Measurements from ENCODE around the gene NHS. TPM values are rescaled to one million over a fixed set of nuclear protein-coding genes. Genes with fewer than 3 reads are reported as not detected.

Gene NHS
- total RNA-seq, 1 donor from 2014 or later, result 8.3 TPM

- no peak overlapping the region for H3K4me3 Mint-ChIP-seq
- H3K36me3 Mint-ChIP-seq, result no peaks in the 10 kb centered on the region
Measured at GRCh38 chrX:17744896-17745523, 370.0 kb downstream of the NHS start.

GRCh38 chrX:17747692-17748091 is 372.7 kb downstream of the NHS start:
- TF ChIP-seq CTCF (IDR thresholded peaks at IDR 0.05; ENCODE audit: unreplicated experiment), result no peak
- Mint-ChIP-seq H3K27ac (no peak overlapping the region), H3K27me3 (ENCODE audit: low read depth) (no peaks in the 10 kb centered on the region), H3K9me3 (peaks cover 3% of the 10 kb centered on the region), H3K4me3 (no peak overlapping the region), H3K4me1 (peaks cover 2% of the 10 kb centered on the region), H3K36me3 (no peaks in the 10 kb centered on the region)
- no peak for DNase-seq (ENCODE audit: low spot score in 2 of 2, unreplicated experiment in 2 of 2)

More at GRCh38 chrX:17744896-17745523, 370.0 kb downstream of the NHS start:
- Mint-ChIP-seq H3K27ac (no peak overlapping the region), H3K27me3 (ENCODE audit: low read depth) (no peaks in the 10 kb centered on the region), H3K9me3 (no peaks in the 10 kb centered on the region), H3K4me1 (peaks cover 2% of the 10 kb centered on the region)
- DNase-seq (ENCODE audit: low spot score in 2 of 2, unreplicated experiment in 2 of 2), result no peak
- TF ChIP-seq CTCF (IDR thresholded peaks at IDR 0.05; ENCODE audit: unreplicated experiment), result no peak

GRCh38 chrX:17748684-17749083 is 373.7 kb downstream of the NHS start:
- DNase-seq (ENCODE audit: low spot score in 2 of 2, unreplicated experiment in 2 of 2), result no peak
- Mint-ChIP-seq H3K9me3 (peaks cover 3% of the 10 kb centered on the region), H3K27ac (no peak overlapping the region), H3K4me1 (peaks cover 2% of the 10 kb centered on the region), H3K4me3 (no peak overlapping the region), H3K36me3 (no peaks in the 10 kb centered on the region), H3K27me3 (ENCODE audit: low read depth) (no peaks in the 10 kb centered on the region)
- no peak for TF ChIP-seq CTCF (IDR thresholded peaks at IDR 0.05; ENCODE audit: unreplicated experiment)

DNA sequence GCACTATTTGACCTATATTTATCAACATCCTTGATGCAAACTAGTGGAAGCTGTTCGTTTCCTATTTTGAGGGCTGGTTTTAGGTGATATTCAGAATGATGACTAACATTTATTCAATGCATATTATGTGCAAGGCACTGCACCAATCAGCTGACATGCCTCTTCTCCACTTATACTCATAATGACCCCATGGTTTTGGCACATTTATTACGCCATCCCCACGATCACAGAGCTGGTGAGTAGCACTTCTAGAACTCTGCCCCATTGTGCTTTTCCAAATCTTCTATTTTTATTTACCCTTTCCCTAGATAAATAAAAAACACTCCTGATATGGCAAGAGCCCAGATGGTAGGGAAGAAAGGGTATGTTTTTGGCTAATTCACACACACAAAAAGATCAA is 375.4 kb downstream of the NHS start:
- no peak overlapping the region for H3K4me3 Mint-ChIP-seq
- no peak for DNase-seq (ENCODE audit: low spot score in 2 of 2, unreplicated experiment in 2 of 2)
- peaks cover 2% of the 10 kb centered on the region for H3K4me1 Mint-ChIP-seq
- no peak for TF ChIP-seq CTCF (IDR thresholded peaks at IDR 0.05; ENCODE audit: unreplicated experiment)
- H3K27me3 Mint-ChIP-seq (ENCODE audit: low read depth), result no peaks in the 10 kb centered on the region
- no peak overlapping the region for H3K27ac Mint-ChIP-seq
- H3K9me3 Mint-ChIP-seq, result peaks cover 3% of the 10 kb centered on the region
- H3K36me3 Mint-ChIP-seq, result no peaks in the 10 kb centered on the region

GRCh38 chrX:17758382-17758781 is 383.4 kb downstream of the NHS start:
- Mint-ChIP-seq H3K27ac (no peak overlapping the region), H3K4me3 (no peak overlapping the region), H3K9me3 (peaks cover 12% of the 10 kb centered on the region), H3K36me3 (no peaks in the 10 kb centered on the region), H3K4me1 (no peaks in the 10 kb centered on the region), H3K27me3 (ENCODE audit: low read depth) (no peaks in the 10 kb centered on the region)
- no peak for DNase-seq (ENCODE audit: low spot score in 2 of 2, unreplicated experiment in 2 of 2)
- TF ChIP-seq CTCF (IDR thresholded peaks at IDR 0.05; ENCODE audit: unreplicated experiment), result no peak

DNA sequence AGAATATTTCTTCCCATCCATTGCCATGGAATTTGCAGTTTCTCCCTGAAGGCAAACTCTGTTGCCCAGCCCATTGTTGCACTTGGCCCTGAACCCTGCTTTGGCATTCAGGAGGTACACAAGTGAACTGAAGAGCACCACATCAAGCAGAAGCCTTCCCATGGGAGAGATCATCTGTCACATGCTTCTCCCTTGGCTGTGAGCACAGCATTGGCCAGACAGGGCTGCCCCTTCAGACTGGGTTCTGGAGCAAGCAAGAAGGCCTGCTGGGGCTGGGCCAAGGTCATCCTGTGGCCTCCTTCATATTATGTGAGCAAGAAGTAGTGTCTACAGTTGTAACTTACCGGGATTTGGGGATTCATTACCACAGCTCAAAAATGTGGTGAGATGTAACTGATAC is 385.0 kb downstream of the NHS start:
- H3K27ac Mint-ChIP-seq, result no peak overlapping the region
- H3K9me3 Mint-ChIP-seq, result peaks cover 12% of the 10 kb centered on the region
- no peaks in the 10 kb centered on the region for H3K4me1 Mint-ChIP-seq
- H3K4me3 Mint-ChIP-seq, result no peak overlapping the region
- no peak for TF ChIP-seq CTCF (IDR thresholded peaks at IDR 0.05; ENCODE audit: unreplicated experiment)
- no peaks in the 10 kb centered on the region for H3K36me3 Mint-ChIP-seq
- no peak for DNase-seq (ENCODE audit: low spot score in 2 of 2, unreplicated experiment in 2 of 2)
- no peaks in the 10 kb centered on the region for H3K27me3 Mint-ChIP-seq (ENCODE audit: low read depth)

All from mesothelial cell of epicardium (in vitro differentiated cells).